ENCODE results near the gene PCNT.

DNA sequence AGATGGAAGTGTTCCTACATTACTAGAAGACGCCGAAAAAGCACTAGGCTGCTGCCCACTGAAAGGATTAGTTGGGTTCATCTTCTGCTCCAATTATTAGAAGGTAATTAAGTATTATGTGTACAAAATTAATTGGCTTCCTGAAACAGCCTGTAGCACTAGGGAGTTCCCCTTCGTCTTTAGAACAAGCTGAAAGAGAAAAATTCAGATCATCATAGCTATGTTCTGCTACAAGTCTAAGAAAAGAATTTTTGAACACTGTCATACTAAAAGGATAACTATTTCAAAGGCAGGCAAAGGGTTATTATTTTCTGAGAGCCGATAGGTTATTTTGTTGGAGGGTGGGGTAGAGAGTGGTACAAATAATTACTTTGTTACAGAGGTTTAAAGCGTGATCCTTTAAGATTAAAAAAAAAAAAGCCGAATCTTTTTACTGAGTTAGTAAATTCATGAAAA is 38.7 kb upstream of the PCNT start, which contains the start of gene MCM3AP:
- TF ChIP-seq ZNF670 (tag by site-specific recombination; IDR thresholded peaks at IDR 0.05; ENCODE audit: low read depth) (no peak), ZNF266 (tag by site-specific recombination; IDR thresholded peaks at IDR 0.05; ENCODE audit: low read depth) (no peak), ZNF274 (IDR thresholded peaks at IDR 0.05; ENCODE audit: low read length) (no peak), ZNF274 (tag by site-specific recombination; IDR thresholded peaks at IDR 0.05; ENCODE audit: borderline replicate concordance) (no peak), ZNF677 (tag by site-specific recombination; IDR thresholded peaks at IDR 0.05) (no peak), ZNF558 (tag by site-specific recombination; IDR thresholded peaks at IDR 0.05) (no peak), ZNF544 (tag by site-specific recombination; IDR thresholded peaks at IDR 0.05) (no peak), ZNF785 (tag by site-specific recombination; IDR thresholded peaks at IDR 0.05) (no peak), SP2 (tag by site-specific recombination; IDR thresholded peaks at IDR 0.05) (no peak), ZBTB21 (tag by site-specific recombination; IDR thresholded peaks at IDR 0.05) (no peak), TCF7L2 (IDR thresholded peaks at IDR 0.05; ENCODE audit: borderline replicate concordance, low read depth, low read length) (no peak), YY1 (tag by site-specific recombination; IDR thresholded peaks at IDR 0.05) (no peak)
- TF ChIP-seq, protein P1, sequence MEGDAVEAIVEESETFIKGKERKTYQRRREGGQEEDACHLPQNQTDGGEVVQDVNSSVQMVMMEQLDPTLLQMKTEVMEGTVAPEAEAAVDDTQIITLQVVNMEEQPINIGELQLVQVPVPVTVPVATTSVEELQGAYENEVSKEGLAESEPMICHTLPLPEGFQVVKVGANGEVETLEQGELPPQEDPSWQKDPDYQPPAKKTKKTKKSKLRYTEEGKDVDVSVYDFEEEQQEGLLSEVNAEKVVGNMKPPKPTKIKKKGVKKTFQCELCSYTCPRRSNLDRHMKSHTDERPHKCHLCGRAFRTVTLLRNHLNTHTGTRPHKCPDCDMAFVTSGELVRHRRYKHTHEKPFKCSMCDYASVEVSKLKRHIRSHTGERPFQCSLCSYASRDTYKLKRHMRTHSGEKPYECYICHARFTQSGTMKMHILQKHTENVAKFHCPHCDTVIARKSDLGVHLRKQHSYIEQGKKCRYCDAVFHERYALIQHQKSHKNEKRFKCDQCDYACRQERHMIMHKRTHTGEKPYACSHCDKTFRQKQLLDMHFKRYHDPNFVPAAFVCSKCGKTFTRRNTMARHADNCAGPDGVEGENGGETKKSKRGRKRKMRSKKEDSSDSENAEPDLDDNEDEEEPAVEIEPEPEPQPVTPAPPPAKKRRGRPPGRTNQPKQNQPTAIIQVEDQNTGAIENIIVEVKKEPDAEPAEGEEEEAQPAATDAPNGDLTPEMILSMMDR (tag by site-specific recombination; IDR thresholded peaks at IDR 0.05), result no peak
- TF ChIP-seq, protein P2, sequence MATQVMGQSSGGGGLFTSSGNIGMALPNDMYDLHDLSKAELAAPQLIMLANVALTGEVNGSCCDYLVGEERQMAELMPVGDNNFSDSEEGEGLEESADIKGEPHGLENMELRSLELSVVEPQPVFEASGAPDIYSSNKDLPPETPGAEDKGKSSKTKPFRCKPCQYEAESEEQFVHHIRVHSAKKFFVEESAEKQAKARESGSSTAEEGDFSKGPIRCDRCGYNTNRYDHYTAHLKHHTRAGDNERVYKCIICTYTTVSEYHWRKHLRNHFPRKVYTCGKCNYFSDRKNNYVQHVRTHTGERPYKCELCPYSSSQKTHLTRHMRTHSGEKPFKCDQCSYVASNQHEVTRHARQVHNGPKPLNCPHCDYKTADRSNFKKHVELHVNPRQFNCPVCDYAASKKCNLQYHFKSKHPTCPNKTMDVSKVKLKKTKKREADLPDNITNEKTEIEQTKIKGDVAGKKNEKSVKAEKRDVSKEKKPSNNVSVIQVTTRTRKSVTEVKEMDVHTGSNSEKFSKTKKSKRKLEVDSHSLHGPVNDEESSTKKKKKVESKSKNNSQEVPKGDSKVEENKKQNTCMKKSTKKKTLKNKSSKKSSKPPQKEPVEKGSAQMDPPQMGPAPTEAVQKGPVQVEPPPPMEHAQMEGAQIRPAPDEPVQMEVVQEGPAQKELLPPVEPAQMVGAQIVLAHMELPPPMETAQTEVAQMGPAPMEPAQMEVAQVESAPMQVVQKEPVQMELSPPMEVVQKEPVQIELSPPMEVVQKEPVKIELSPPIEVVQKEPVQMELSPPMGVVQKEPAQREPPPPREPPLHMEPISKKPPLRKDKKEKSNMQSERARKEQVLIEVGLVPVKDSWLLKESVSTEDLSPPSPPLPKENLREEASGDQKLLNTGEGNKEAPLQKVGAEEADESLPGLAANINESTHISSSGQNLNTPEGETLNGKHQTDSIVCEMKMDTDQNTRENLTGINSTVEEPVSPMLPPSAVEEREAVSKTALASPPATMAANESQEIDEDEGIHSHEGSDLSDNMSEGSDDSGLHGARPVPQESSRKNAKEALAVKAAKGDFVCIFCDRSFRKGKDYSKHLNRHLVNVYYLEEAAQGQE (tag by site-specific recombination; IDR thresholded peaks at IDR 0.05), result no peak

Measured in HEK293 (cell line).